ENCODE measurements around the gene ALAD. TPM values are rescaled to one million over a fixed set of nuclear protein-coding genes. Genes with fewer than 3 reads are reported as not detected.

The ALAD gene
- total and polyA plus RNA-seq, 2 of the 13 experiments (the other 11 are each of a cell fraction or from before 2014, with no cell fraction given), result 21.8 to 30.1 TPM

DNA sequence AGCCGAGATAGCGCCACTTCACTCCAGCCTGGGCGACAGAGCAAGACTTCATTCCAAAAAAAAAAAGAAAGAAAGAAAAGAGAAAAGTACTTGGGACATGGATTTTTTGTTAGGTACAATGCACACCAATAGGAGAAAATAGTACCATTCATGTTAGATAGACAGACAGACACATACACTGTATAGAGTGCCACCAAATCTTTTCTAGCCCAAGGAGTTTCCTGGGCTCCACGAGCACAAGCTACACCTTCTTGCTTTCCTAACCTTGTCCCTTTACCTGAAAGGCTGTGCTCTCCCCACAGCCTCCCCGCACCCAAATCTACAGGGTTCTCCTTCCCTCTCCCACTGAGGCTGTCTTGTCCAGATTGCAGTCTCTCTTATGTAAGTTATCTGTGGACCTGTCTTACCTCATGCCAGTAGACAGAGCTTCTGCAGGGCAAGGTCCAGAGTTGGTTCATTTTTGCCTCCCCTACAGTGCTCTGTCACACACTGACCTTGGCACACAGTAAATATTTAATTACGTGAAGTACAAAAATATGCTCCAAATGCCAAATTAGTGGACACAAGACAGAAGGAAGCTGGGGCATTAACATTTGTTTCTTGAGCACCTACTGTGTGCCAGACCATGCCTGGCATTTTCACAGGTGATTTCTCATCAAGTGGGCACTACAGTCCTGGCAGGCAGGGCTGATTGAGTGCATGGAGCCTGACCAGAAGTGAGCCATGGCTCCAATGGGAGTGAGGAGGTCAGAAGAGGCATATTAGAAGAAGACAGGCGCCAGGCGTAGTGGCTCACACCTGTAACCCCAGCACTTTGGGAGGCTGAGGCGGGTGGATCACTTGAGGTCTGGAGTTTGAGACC, 5.9 kb downstream of the ALAD start (continued):
- TF ChIP-seq, protein P1, sequence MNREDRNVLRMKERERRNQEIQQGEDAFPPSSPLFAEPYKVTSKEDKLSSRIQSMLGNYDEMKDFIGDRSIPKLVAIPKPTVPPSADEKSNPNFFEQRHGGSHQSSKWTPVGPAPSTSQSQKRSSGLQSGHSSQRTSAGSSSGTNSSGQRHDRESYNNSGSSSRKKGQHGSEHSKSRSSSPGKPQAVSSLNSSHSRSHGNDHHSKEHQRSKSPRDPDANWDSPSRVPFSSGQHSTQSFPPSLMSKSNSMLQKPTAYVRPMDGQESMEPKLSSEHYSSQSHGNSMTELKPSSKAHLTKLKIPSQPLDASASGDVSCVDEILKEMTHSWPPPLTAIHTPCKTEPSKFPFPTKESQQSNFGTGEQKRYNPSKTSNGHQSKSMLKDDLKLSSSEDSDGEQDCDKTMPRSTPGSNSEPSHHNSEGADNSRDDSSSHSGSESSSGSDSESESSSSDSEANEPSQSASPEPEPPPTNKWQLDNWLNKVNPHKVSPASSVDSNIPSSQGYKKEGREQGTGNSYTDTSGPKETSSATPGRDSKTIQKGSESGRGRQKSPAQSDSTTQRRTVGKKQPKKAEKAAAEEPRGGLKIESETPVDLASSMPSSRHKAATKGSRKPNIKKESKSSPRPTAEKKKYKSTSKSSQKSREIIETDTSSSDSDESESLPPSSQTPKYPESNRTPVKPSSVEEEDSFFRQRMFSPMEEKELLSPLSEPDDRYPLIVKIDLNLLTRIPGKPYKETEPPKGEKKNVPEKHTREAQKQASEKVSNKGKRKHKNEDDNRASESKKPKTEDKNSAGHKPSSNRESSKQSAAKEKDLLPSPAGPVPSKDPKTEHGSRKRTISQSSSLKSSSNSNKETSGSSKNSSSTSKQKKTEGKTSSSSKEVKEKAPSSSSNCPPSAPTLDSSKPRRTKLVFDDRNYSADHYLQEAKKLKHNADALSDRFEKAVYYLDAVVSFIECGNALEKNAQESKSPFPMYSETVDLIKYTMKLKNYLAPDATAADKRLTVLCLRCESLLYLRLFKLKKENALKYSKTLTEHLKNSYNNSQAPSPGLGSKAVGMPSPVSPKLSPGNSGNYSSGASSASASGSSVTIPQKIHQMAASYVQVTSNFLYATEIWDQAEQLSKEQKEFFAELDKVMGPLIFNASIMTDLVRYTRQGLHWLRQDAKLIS (CRISPR knock-in tag; IDR thresholded peaks at IDR 0.05), result no peak
- TF ChIP-seq PAX8 (CRISPR knock-in tag; IDR thresholded peaks at IDR 0.05; ENCODE audit: borderline replicate concordance) (no peak), ZBTB3 (CRISPR knock-in tag; IDR thresholded peaks at IDR 0.05; ENCODE audit: borderline replicate concordance, low read depth) (peak; percentile 43; the same call in 1 of the 2 replicates), ZNF326 (CRISPR knock-in tag; IDR thresholded peaks at IDR 0.05; ENCODE audit: borderline replicate concordance) (no peak), SRF (IDR thresholded peaks at IDR 0.05; ENCODE audit: low read depth, low read length) (no peak), IRX3 (CRISPR knock-in tag; IDR thresholded peaks at IDR 0.05; ENCODE audit: borderline replicate concordance, low read depth) (no peak), HIVEP1 (CRISPR knock-in tag; IDR thresholded peaks at IDR 0.05) (0 out of 2 replicates have a peak, but pooled peaks have one; percentile 30)
- TF ChIP-seq, protein P2, sequence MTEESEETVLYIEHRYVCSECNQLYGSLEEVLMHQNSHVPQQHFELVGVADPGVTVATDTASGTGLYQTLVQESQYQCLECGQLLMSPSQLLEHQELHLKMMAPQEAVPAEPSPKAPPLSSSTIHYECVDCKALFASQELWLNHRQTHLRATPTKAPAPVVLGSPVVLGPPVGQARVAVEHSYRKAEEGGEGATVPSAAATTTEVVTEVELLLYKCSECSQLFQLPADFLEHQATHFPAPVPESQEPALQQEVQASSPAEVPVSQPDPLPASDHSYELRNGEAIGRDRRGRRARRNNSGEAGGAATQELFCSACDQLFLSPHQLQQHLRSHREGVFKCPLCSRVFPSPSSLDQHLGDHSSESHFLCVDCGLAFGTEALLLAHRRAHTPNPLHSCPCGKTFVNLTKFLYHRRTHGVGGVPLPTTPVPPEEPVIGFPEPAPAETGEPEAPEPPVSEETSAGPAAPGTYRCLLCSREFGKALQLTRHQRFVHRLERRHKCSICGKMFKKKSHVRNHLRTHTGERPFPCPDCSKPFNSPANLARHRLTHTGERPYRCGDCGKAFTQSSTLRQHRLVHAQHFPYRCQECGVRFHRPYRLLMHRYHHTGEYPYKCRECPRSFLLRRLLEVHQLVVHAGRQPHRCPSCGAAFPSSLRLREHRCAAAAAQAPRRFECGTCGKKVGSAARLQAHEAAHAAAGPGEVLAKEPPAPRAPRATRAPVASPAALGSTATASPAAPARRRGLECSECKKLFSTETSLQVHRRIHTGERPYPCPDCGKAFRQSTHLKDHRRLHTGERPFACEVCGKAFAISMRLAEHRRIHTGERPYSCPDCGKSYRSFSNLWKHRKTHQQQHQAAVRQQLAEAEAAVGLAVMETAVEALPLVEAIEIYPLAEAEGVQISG (CRISPR knock-in tag; IDR thresholded peaks at IDR 0.05), result peak; percentile 50
- TF ChIP-seq, protein P3, sequence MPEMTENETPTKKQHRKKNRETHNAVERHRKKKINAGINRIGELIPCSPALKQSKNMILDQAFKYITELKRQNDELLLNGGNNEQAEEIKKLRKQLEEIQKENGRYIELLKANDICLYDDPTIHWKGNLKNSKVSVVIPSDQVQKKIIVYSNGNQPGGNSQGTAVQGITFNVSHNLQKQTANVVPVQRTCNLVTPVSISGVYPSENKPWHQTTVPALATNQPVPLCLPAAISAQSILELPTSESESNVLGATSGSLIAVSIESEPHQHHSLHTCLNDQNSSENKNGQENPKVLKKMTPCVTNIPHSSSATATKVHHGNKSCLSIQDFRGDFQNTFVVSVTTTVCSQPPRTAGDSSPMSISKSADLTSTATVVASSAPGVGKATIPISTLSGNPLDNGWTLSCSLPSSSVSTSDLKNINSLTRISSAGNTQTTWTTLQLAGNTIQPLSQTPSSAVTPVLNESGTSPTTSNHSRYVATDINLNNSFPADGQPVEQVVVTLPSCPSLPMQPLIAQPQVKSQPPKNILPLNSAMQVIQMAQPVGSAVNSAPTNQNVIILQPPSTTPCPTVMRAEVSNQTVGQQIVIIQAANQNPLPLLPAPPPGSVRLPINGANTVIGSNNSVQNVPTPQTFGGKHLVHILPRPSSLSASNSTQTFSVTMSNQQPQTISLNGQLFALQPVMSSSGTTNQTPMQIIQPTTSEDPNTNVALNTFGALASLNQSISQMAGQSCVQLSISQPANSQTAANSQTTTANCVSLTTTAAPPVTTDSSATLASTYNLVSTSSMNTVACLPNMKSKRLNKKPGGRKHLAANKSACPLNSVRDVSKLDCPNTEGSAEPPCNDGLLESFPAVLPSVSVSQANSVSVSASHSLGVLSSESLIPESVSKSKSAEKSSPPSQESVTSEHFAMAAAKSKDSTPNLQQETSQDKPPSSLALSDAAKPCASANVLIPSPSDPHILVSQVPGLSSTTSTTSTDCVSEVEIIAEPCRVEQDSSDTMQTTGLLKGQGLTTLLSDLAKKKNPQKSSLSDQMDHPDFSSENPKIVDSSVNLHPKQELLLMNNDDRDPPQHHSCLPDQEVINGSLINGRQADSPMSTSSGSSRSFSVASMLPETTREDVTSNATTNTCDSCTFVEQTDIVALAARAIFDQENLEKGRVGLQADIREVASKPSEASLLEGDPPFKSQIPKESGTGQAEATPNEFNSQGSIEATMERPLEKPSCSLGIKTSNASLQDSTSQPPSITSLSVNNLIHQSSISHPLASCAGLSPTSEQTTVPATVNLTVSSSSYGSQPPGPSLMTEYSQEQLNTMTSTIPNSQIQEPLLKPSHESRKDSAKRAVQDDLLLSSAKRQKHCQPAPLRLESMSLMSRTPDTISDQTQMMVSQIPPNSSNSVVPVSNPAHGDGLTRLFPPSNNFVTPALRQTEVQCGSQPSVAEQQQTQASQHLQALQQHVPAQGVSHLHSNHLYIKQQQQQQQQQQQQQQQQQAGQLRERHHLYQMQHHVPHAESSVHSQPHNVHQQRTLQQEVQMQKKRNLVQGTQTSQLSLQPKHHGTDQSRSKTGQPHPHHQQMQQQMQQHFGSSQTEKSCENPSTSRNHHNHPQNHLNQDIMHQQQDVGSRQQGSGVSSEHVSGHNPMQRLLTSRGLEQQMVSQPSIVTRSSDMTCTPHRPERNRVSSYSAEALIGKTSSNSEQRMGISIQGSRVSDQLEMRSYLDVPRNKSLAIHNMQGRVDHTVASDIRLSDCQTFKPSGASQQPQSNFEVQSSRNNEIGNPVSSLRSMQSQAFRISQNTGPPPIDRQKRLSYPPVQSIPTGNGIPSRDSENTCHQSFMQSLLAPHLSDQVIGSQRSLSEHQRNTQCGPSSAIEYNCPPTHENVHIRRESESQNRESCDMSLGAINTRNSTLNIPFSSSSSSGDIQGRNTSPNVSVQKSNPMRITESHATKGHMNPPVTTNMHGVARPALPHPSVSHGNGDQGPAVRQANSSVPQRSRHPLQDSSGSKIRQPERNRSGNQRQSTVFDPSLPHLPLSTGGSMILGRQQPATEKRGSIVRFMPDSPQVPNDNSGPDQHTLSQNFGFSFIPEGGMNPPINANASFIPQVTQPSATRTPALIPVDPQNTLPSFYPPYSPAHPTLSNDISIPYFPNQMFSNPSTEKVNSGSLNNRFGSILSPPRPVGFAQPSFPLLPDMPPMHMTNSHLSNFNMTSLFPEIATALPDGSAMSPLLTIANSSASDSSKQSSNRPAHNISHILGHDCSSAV (CRISPR knock-in tag; IDR thresholded peaks at IDR 0.05; ENCODE audit: borderline replicate concordance), result no peak
- TF ChIP-seq, protein P4, sequence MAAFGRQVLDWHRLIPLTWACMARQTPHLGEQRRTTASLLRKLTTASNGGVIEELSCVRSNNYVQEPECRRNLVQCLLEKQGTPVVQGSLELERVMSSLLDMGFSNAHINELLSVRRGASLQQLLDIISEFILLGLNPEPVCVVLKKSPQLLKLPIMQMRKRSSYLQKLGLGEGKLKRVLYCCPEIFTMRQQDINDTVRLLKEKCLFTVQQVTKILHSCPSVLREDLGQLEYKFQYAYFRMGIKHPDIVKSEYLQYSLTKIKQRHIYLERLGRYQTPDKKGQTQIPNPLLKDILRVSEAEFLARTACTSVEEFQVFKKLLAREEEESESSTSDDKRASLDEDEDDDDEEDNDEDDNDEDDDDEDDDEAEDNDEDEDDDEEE (CRISPR knock-in tag; IDR thresholded peaks at IDR 0.05), result 0 out of 2 replicates have a peak, but pooled peaks have one; percentile 30

All from HepG2 (cell line).